Measurements from ENCODE around the gene ACTN1. TPM values are rescaled to one million over a fixed set of nuclear protein-coding genes. Genes with fewer than 3 reads are reported as not detected.

ACTN1 gene
- total and polyA plus RNA-seq, 2 of the 8 experiments (the other 6 are each of a cell fraction or from before 2014, with no cell fraction given) = 236 to 262 TPM

DNA sequence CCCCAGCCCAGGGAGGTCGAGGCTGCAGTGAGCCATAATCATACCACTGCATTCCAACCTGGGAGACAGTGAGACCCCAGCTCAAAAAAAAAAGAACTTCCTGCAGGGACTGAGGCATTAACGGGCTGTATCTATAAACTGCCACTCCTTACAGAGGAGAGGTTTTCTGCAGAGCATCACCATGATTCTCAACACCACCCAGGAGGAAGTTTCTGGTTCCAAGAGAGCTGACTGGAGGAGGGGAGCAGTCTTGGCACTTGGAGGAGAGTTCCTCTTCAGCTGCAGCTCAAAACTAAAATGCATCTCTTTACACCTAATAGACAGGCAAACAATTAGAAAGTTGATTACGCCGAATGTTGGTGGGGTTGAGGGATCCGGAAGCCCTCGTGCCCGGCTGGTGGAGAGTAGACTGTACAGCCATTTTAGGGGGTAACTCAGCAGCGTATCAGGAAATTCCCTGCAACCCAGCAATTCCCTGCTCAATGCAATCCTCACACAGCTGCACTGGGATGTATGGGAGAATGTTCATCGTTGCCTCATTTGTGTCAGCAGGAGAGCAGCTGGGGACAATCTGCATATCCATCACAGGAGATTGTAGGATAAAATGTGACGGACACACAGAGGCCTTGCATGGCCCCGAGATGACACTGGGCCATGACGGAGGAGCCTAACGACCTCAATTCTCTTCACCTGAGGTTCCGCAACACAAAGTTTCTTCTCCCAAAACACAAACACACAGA is 36.6 kb downstream of the ACTN1 start (continued):
- no peak for TF ChIP-seq CHD7 (IDR thresholded peaks at IDR 0.05; ENCODE audit: insufficient replicate concordance, low read length)
- no peak for TF ChIP-seq EGR1 (IDR thresholded peaks at IDR 0.05; ENCODE audit: borderline replicate concordance, low read depth, low read length)
- TF ChIP-seq NANOG (IDR thresholded peaks at IDR 0.05; ENCODE audit: insufficient read depth, low read depth, low read length, poor library complexity, severe bottlenecking) = no peak
- TF ChIP-seq CBX8 (IDR thresholded peaks at IDR 0.05; ENCODE audit: borderline replicate concordance, low read depth, low read length) = no peak
- TF ChIP-seq TBP (IDR thresholded peaks at IDR 0.05; ENCODE audit: low read depth, low read length) = no peak
- TF ChIP-seq RBBP5 (IDR thresholded peaks at IDR 0.05; ENCODE audit: borderline replicate concordance, low read depth, low read length) = no peak
- no peak for TF ChIP-seq SRF (IDR thresholded peaks at IDR 0.05; ENCODE audit: low read depth, low read length)
- TF ChIP-seq FOSL1 (IDR thresholded peaks at IDR 0.05; ENCODE audit: insufficient read depth, low read depth, low read length) = no peak
- TF ChIP-seq SP4 (IDR thresholded peaks at IDR 0.05; ENCODE audit: low read length) = no peak
- no peak for TF ChIP-seq ZNF274 (IDR thresholded peaks at IDR 0.05; ENCODE audit: borderline replicate concordance, extremely low read depth, low read length)
- TF ChIP-seq CHD1 (IDR thresholded peaks at IDR 0.05; ENCODE audit: low read depth, low read length) = no peak

All from H1 (cell line).